Thyroid gland (tissue), 4 donors: ENCODE results near the gene KIF18B.

Experiments
- CTCF ChIP-seq, 6 experiments: fragments of 200-600 bp in 3 of 6; fragments of 450-650 bp in 3 of 6; sonication (generic) in 3 of 6; IDR thresholded peaks; one replicate each; pipeline ENCODE4 v1.5.1; 2016 to 2019; ENCODE audit warnings: antibody characterized with exemption in 6 of 6, mild to moderate bottlenecking in 2 of 6, inconsistent platforms in 1 of 6, moderate library complexity in 1 of 6
- POLR2A ChIP-seq, 2 donors: fragments of 450-650 bp; IDR thresholded peaks; one replicate each; pipeline ENCODE4 v1.6.1; 2017; ENCODE audit warnings: antibody characterized with exemption in 2 of 2, mild to moderate bottlenecking in 2 of 2, moderate library complexity in 1 of 2

DNA sequence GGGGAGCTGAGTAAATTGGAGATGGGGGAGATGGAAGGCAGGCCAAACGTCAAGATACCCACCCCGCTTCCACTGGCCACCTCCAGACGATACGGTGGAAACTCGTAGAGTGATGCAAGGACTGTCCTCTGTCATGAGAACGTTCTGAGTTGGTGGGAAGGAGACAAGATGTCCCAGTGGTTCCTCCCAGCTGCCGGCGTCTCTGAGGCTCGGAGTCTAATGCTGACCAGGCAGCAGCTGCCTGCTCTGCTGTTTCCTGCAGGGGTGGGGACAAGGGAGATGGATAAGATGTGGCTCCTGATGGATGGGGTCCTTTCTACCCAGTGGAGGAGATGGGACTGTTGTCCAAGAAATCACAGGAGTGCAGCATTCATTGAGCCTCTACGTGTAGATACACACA lies 48.7 kb upstream of the KIF18B start:
- TF ChIP-seq CTCF (IDR thresholded peaks at IDR 0.05) (no peak), POLR2A (IDR thresholded peaks at IDR 0.05) (no peak)
